Dendritic cell treated with granulocyte-macrophage colony-stimulating factor and Interleukin-4, amounts not matched to agents 40 ng/mL and 50 ng/mL, for 4 days (primary cell): ENCODE results near the gene TMEM82.

Experiments
- H3K27ac Mint-ChIP-seq: one replicate; pipeline ENCODE4 v1.8.0; 2022; ENCODE audit warnings: mild to moderate bottlenecking, mixed read lengths
- H3K27me3 Mint-ChIP-seq: one replicate; pipeline ENCODE4 v1.8.0; 2022; ENCODE audit warnings: mild to moderate bottlenecking, mixed read lengths
- H3K36me3 Mint-ChIP-seq: one replicate; pipeline ENCODE4 v1.8.0; 2022; ENCODE audit warnings: low read depth, mixed read lengths
- H3K4me1 Mint-ChIP-seq: one replicate; pipeline ENCODE4 v1.8.0; 2022; ENCODE audit warnings: low read depth, mixed read lengths
- H3K4me3 Mint-ChIP-seq: one replicate; pipeline ENCODE4 v1.8.0; 2022; ENCODE audit warnings: mild to moderate bottlenecking, moderate library complexity, mixed read lengths
- H3K9me3 Mint-ChIP-seq: one replicate; pipeline ENCODE4 v1.8.0; 2022; ENCODE audit warnings: mixed read lengths
- intact Hi-C: fragments of 100-400 bp; cut with micrococcal nuclease; formaldehyde crosslinking; loops from one replicate; pipeline ENCODE4 v1.15.0; 2022

The TMEM82 gene

GRCh38 chr1:15761366-15762128, 19.2 kb downstream of the TMEM82 start:
- Mint-ChIP-seq H3K4me3 (no peak overlapping the region), H3K27ac (no peak overlapping the region), H3K36me3 (no peaks in the 10 kb centered on the region), H3K27me3 (peaks cover 80% of the 10 kb centered on the region), H3K4me1 (peaks cover 9% of the 10 kb centered on the region), H3K9me3 (no peaks in the 10 kb centered on the region)
- intact Hi-C loops: no loop called here

- intact Hi-C loops: no loop called here
- H3K36me3 Mint-ChIP-seq: no peaks in the 10 kb centered on the region
- no peaks in the 10 kb centered on the region for H3K9me3 Mint-ChIP-seq
- H3K4me3 Mint-ChIP-seq: no peak overlapping the region
- H3K4me1 Mint-ChIP-seq: peaks cover 2% of the 10 kb centered on the region
- peaks cover 70% of the 10 kb centered on the region for H3K27me3 Mint-ChIP-seq
- no peak overlapping the region for H3K27ac Mint-ChIP-seq
Observed at GRCh38 chr1:15762546-15762945, 20.2 kb downstream of the TMEM82 start.

- Mint-ChIP-seq H3K9me3 (no peaks in the 10 kb centered on the region), H3K4me3 (no peak overlapping the region), H3K27me3 (peaks cover 60% of the 10 kb centered on the region), H3K4me1 (no peaks in the 10 kb centered on the region), H3K36me3 (no peaks in the 10 kb centered on the region), H3K27ac (no peak overlapping the region)
- intact Hi-C loops: no loop called here
Observed at GRCh38 chr1:15764269-15764764, 22.0 kb downstream of the TMEM82 start.

- Mint-ChIP-seq H3K9me3 (no peaks in the 10 kb centered on the region), H3K36me3 (no peaks in the 10 kb centered on the region), H3K4me1 (no peaks in the 10 kb centered on the region), H3K27me3 (peaks cover 55% of the 10 kb centered on the region), H3K4me3 (no peak overlapping the region), H3K27ac (no peak overlapping the region)
- intact Hi-C loops: no loop called here
Observed at GRCh38 chr1:15764890-15765289, 22.6 kb downstream of the TMEM82 start.

GRCh38 chr1:15765495-15766194, 23.3 kb downstream of the TMEM82 start:
- Mint-ChIP-seq H3K4me3 (no peak overlapping the region), H3K4me1 (no peaks in the 10 kb centered on the region), H3K9me3 (no peaks in the 10 kb centered on the region), H3K36me3 (no peaks in the 10 kb centered on the region), H3K27ac (no peak overlapping the region), H3K27me3 (peaks cover 48% of the 10 kb centered on the region)
- intact Hi-C loops: no loop called here

GRCh38 chr1:15767941-15768340, 25.6 kb downstream of the TMEM82 start:
- Mint-ChIP-seq H3K9me3 (no peaks in the 10 kb centered on the region), H3K36me3 (no peaks in the 10 kb centered on the region), H3K4me1 (no peaks in the 10 kb centered on the region), H3K27me3 (peaks cover 41% of the 10 kb centered on the region), H3K4me3 (no peak overlapping the region), H3K27ac (no peak overlapping the region)
- intact Hi-C loops: no loop called here

- Mint-ChIP-seq H3K4me1 (no peaks in the 10 kb centered on the region), H3K9me3 (no peaks in the 10 kb centered on the region), H3K4me3 (no peak overlapping the region), H3K36me3 (no peaks in the 10 kb centered on the region), H3K27me3 (peaks cover 43% of the 10 kb centered on the region), H3K27ac (no peak overlapping the region)
- intact Hi-C loops: no loop called here
Observed at GRCh38 chr1:15768388-15768787, 26.1 kb downstream of the TMEM82 start.

- Mint-ChIP-seq H3K36me3 (no peaks in the 10 kb centered on the region), H3K9me3 (no peaks in the 10 kb centered on the region), H3K4me1 (no peaks in the 10 kb centered on the region), H3K4me3 (no peak overlapping the region), H3K27ac (no peak overlapping the region), H3K27me3 (peaks cover 28% of the 10 kb centered on the region)
- intact Hi-C loops: no loop called here
Observed at GRCh38 chr1:15770313-15770962, 28.1 kb downstream of the TMEM82 start.

GRCh38 chr1:15771836-15772515, 29.7 kb downstream of the TMEM82 start:
- Mint-ChIP-seq H3K4me1 (no peaks in the 10 kb centered on the region), H3K9me3 (no peaks in the 10 kb centered on the region), H3K27ac (no peak overlapping the region), H3K4me3 (no peak overlapping the region), H3K36me3 (no peaks in the 10 kb centered on the region), H3K27me3 (peaks cover 25% of the 10 kb centered on the region)
- intact Hi-C loops: no loop called here

GRCh38 chr1:15775706-15776105, 33.4 kb downstream of the TMEM82 start:
- Mint-ChIP-seq H3K36me3 (no peaks in the 10 kb centered on the region), H3K4me1 (peaks cover 17% of the 10 kb centered on the region), H3K4me3 (no peak overlapping the region), H3K9me3 (no peaks in the 10 kb centered on the region), H3K27me3 (peaks cover 34% of the 10 kb centered on the region), H3K27ac (no peak overlapping the region)
- intact Hi-C loops: no loop called here

GRCh38 chr1:15777909-15778707, 35.8 kb downstream of the TMEM82 start:
- Mint-ChIP-seq H3K27ac (no peak overlapping the region), H3K27me3 (peaks cover 25% of the 10 kb centered on the region), H3K9me3 (no peaks in the 10 kb centered on the region), H3K4me3 (no peak overlapping the region), H3K36me3 (no peaks in the 10 kb centered on the region), H3K4me1 (peaks cover 24% of the 10 kb centered on the region)
- intact Hi-C loops: no loop called here

- H3K9me3 Mint-ChIP-seq: no peaks in the 10 kb centered on the region
- peaks cover 20% of the 10 kb centered on the region for H3K4me1 Mint-ChIP-seq
- peaks cover 13% of the 10 kb centered on the region for H3K27me3 Mint-ChIP-seq
- intact Hi-C loops: no loop called here
- no peak overlapping the region for H3K4me3 Mint-ChIP-seq
- H3K36me3 Mint-ChIP-seq: no peaks in the 10 kb centered on the region
- H3K27ac Mint-ChIP-seq: no peak overlapping the region
Observed at GRCh38 chr1:15785683-15786082, 43.4 kb downstream of the TMEM82 start.

GRCh38 chr1:15786581-15786980, 44.3 kb downstream of the TMEM82 start:
- Mint-ChIP-seq H3K36me3 (no peaks in the 10 kb centered on the region), H3K9me3 (no peaks in the 10 kb centered on the region), H3K4me1 (peaks cover 13% of the 10 kb centered on the region), H3K27me3 (peaks cover 11% of the 10 kb centered on the region), H3K4me3 (no peak overlapping the region), H3K27ac (no peak overlapping the region)
- intact Hi-C loops: no loop called here
